ENCODE results near the gene ZNF776. TPM values are rescaled to one million over a fixed set of nuclear protein-coding genes. Genes with fewer than 3 reads are reported as not detected.

ZNF776 gene
- total RNA-seq, 6 experiments from 2014 or later = 3.7 to 11.6 (median 5.7) TPM

DNA sequence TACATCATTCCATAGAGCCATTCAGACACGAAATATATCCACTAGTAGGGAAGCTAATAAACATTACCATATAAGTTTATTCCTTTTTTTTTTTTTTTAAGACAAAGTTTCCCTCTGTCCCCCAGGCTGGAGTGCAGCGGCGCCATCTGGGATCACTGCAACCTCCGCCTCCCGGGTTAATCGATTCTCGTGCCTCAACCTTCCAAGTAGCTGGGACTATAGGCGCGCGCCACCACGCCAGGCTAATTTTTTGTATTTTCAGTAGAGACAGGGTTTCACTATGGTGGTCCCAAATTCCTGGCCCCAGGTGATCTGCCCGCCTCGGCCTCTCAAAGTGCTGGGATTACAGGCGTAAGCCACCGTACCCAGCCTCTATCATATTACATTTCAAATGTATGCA is 37.0 kb upstream of the ZNF776 start:
- Histone ChIP-seq H3K27ac (peak overlapping the region in 1 of 3 donors; percentile 68), H3K4me1 (no peaks in the 10 kb centered on the region), H3K36me3 (peaks cover 0 to 2% (median 0%) of the 10 kb centered on the region in 4 donors), H3K27me3 (no peaks in the 10 kb centered on the region), H3K4me3 (no peak overlapping the region), H3K9me3 (no peaks in the 10 kb centered on the region)
- intact Hi-C loops (cut with DNase I) = no loop called here
- WGBS (ENCODE audit: insufficient coverage, low coverage, low lambda C conversion rate, missing lambda C conversion rate) = 46% methylated on average over 4 of the region's 15 CpGs
- ATAC-seq (no peak), DNase-seq (no peak)
- TF ChIP-seq, protein P1, sequence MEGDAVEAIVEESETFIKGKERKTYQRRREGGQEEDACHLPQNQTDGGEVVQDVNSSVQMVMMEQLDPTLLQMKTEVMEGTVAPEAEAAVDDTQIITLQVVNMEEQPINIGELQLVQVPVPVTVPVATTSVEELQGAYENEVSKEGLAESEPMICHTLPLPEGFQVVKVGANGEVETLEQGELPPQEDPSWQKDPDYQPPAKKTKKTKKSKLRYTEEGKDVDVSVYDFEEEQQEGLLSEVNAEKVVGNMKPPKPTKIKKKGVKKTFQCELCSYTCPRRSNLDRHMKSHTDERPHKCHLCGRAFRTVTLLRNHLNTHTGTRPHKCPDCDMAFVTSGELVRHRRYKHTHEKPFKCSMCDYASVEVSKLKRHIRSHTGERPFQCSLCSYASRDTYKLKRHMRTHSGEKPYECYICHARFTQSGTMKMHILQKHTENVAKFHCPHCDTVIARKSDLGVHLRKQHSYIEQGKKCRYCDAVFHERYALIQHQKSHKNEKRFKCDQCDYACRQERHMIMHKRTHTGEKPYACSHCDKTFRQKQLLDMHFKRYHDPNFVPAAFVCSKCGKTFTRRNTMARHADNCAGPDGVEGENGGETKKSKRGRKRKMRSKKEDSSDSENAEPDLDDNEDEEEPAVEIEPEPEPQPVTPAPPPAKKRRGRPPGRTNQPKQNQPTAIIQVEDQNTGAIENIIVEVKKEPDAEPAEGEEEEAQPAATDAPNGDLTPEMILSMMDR (IDR thresholded peaks at IDR 0.05) = no peak
- TF ChIP-seq POLR2A (IDR thresholded peaks at IDR 0.05) = no peak

DNA sequence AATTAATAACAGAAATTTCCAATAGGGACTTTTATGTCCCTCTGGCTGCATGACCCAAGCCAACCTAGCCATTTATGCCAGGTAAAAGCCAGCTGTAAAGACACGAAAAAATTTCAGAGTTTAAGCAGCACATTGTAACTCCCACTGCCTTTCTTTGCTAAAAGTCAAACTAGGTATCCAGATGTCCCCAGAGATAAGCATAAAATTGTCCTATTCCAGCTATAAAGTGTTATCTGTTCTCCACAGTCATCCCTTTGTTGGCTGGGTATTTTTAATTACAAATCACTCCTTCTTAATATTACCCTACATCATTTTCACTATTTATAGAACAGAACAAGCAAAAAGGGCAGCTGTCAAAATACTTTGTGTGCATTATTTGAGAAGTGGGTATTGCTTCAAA is 34.4 kb upstream of the ZNF776 start:
- intact Hi-C loops (cut with DNase I) = no loop called here
- Histone ChIP-seq H3K27ac (no peak overlapping the region), H3K9me3 (no peaks in the 10 kb centered on the region), H3K4me3 (no peak overlapping the region), H3K36me3 (peaks cover 0 to 2% (median 0%) of the 10 kb centered on the region in 4 donors), H3K27me3 (no peaks in the 10 kb centered on the region), H3K4me1 (no peaks in the 10 kb centered on the region)
- no peak for TF ChIP-seq POLR2A (IDR thresholded peaks at IDR 0.05)
- TF ChIP-seq, protein P1 (IDR thresholded peaks at IDR 0.05) = no peak
- ATAC-seq (no peak), DNase-seq (no peak)
- 75% methylated on average over 1 of the region's 1 CpG for WGBS (ENCODE audit: insufficient coverage, low coverage, low lambda C conversion rate, missing lambda C conversion rate)

DNA sequence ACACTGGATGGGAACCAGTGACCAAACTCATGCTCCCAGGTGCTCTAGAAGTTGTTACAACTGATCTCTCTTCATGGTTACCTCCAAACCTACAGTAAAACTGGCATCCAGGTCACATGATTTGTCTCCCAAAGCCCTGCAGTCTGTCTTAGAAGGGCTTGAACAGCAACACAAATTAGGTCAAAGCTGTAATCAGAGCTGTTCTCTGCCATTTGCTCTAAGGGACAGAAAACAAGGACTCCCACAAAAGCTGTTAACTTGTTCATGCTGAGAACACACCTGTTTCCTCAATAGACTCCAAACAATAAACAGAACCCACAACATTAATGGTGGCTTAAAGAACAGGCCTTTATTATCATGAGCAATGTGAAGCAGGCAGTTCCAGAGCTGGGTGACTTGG is 27.2 kb upstream of the ZNF776 start:
- Histone ChIP-seq H3K4me1 (no peaks in the 10 kb centered on the region), H3K27me3 (no peaks in the 10 kb centered on the region), H3K27ac (no peak overlapping the region), H3K4me3 (no peak overlapping the region), H3K9me3 (peaks cover 0 to 20% (median 3%) of the 10 kb centered on the region in 4 donors), H3K36me3 (peaks cover 0 to 24% (median 6%) of the 10 kb centered on the region in 4 donors)
- intact Hi-C loops (cut with DNase I) = no loop called here
- TF ChIP-seq, protein P1 (IDR thresholded peaks at IDR 0.05) = no peak
- ATAC-seq = no peak
- DNase-seq = no peak

DNA sequence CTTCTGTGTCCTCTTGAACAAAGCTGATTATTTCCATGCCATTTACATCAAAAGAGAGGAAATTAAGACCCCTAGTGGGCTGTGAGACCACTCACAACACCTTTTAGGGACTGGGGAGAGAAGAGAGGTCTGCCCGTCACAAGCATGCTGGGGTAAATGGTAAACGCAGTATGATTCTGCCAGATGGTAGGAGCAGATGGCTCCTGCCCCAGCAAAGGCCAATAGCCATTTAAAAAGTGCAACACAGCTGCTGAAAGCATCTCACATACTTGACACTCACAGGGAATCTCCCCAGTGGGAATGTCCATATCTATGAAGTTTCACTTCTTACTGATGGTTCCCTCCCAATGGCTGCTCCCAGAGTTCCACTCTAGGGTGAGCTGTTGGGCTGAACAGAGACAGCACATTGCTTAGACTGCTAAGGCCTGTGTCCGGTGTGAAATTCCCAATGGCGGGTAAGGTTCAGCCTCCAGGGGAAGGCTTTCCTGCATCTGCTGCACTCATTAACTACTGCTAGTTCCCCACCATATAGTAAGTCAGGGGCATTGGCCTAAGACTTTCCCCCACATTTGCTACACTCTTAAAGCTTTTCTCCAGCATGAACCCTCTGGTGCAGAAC is 26.6 kb upstream of the ZNF776 start:
- TF ChIP-seq, protein P1 (IDR thresholded peaks at IDR 0.05) = no peak
- TF ChIP-seq POLR2A (IDR thresholded peaks at IDR 0.05) = no peak
- DNase-seq (no peak), ATAC-seq (no peak)
- peaks cover 0 to 24% (median 6%) of the 10 kb centered on the region in 4 donors for H3K36me3 ChIP-seq
- no peak overlapping the region for H3K4me3 ChIP-seq
- H3K4me1 ChIP-seq = no peaks in the 10 kb centered on the region
- no peaks in the 10 kb centered on the region for H3K27me3 ChIP-seq
- 76% methylated on average over 2 of the region's 4 CpGs for WGBS (ENCODE audit: insufficient coverage, low coverage, low lambda C conversion rate, missing lambda C conversion rate)
- peaks cover 0 to 20% (median 3%) of the 10 kb centered on the region in 4 donors for H3K9me3 ChIP-seq
- no peak overlapping the region for H3K27ac ChIP-seq
- intact Hi-C loops (cut with DNase I) = no loop called here
